Activated CD8-positive, alpha-beta T cell treated with anti-CD3 and anti-CD28 coated beads for 36 hours (primary cell): ENCODE measurements around the gene SAP30BP. TPM values are rescaled to one million over a fixed set of nuclear protein-coding genes. Genes with fewer than 3 reads are reported as not detected.

ENCODE experiments used
- ATAC-seq: fragments of 200-7000 bp; cut with Tn5 transposase; one replicate; pipeline ENCODE4 v1.10.0; 2021; ENCODE audit warnings: mild to moderate bottlenecking, moderate library complexity
- CTCF ChIA-PET: fragments of 350-600 bp; sonication (Branson Sonifier 250); formaldehyde crosslinking; loops from one replicate; lab custom pipeline; 2021; ENCODE audit warnings: antibody characterized with exemption; lab: Charles Lee
- POLR2A ChIA-PET: fragments of 350-600 bp; sonication (Branson Sonifier 250); formaldehyde crosslinking; loops from one replicate; lab custom pipeline; 2021; ENCODE audit warnings: antibody characterized with exemption; lab: Charles Lee
- DNase-seq: peaks from one replicate; pipeline ENCODE4 v3.0.0-alpha.2; 2020
- H3K27ac Mint-ChIP-seq: one replicate; pipeline ENCODE4 v1.8.0; 2021; ENCODE audit warnings: mild to moderate bottlenecking, mixed read lengths
- H3K27me3 Mint-ChIP-seq: one replicate; pipeline ENCODE4 v1.8.0; 2021; ENCODE audit warnings: mixed read lengths
- H3K36me3 Mint-ChIP-seq: one replicate; pipeline ENCODE4 v1.8.0; 2021; ENCODE audit warnings: low read depth, mixed read lengths
- H3K4me1 Mint-ChIP-seq: one replicate; pipeline ENCODE4 v1.8.0; 2021; ENCODE audit warnings: low read depth, mixed read lengths
- H3K4me3 Mint-ChIP-seq: one replicate; pipeline ENCODE4 v1.8.0; 2021; ENCODE audit warnings: mild to moderate bottlenecking, moderate library complexity, mixed read lengths
- H3K9me3 Mint-ChIP-seq: one replicate; pipeline ENCODE4 v1.8.0; 2021; ENCODE audit warnings: mixed read lengths
- intact Hi-C: fragments of 100-400 bp; cut with micrococcal nuclease; formaldehyde crosslinking; loops from one replicate; pipeline ENCODE4 v1.10.0; 2022
- total RNA-seq, 2 experiments: library from RNA; stranded (reverse); gene quantifications; one replicate each; pipeline ENCODE4 v1.2.3, GENCODE V29; 2021
- TF ChIP-seq, protein P1 (sequence below): fragments of 200-600 bp; IDR thresholded peaks from one replicate; pipeline ENCODE4 v1.8.0; 2022; ENCODE audit warnings: antibody characterized with exemption, mild to moderate bottlenecking

The SAP30BP gene
- total RNA-seq, 2 experiments from 2014 or later, result 73.0 to 75.8 TPM

DNA sequence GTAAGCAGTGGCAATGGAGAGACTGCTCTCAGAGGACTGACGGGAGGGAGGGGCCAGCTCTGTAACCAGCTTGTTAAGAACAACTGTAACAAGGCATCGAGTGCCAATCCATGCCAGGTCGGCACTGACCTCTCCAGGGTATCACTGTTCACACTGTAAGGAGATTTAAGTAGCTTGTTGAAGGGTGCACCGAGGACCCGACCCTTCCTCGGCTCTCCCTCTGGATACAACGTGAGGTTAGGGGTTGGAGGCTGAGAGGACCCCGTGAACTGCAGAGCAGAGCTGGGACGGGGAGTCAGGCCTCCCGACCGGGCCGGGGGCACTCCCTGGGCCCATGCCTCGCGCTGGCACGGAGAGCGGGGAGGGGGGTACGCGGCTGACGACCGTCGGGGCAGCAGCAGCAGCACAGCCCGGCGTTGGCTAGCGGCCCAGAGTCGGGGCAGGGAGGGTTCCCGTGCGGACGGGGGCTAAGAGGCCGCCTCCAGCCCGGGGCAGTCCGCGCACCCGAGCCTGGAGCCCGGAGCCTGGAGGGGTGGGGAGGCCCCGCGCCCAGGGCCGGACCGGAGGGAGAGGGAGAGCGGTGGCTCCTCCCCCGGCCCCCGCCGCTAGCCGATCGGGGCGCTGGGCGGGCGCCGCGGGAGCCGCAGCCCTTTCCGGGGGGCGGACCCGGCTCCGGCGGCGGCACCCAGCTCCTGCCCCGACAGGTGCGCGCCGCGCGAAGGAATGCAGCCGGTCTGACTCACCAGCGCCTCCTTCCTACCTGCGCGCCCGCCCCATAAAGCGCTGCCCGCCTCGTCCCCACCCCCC lies 53.7 kb downstream of the SAP30BP start, which contains the start of gene ITGB4:
ITGB4 (plus strand) TSS at position 804 of the 807 bp plus-strand sequence. CDS start 3,245 bp downstream, outside the sequence.
- CTCF ChIA-PET, result interaction anchor here (1.0 to 22.4 kb wide), 4 partner anchors 29 to 119 kb away, joined by 4 to 217 read pairs (median 14); partner anchors contain the start of gene SMIM5
- H3K27ac Mint-ChIP-seq, result no peak within 1 kb of the TSS
- ATAC-seq, result peak; percentile 93
- H3K4me1 Mint-ChIP-seq, result peaks cover 3% of the 10 kb centered on the region
- POLR2A ChIA-PET, result no interaction called here
- peak within 1 kb of the TSS; percentile 67 for H3K4me3 Mint-ChIP-seq
- TF ChIP-seq, protein P1, sequence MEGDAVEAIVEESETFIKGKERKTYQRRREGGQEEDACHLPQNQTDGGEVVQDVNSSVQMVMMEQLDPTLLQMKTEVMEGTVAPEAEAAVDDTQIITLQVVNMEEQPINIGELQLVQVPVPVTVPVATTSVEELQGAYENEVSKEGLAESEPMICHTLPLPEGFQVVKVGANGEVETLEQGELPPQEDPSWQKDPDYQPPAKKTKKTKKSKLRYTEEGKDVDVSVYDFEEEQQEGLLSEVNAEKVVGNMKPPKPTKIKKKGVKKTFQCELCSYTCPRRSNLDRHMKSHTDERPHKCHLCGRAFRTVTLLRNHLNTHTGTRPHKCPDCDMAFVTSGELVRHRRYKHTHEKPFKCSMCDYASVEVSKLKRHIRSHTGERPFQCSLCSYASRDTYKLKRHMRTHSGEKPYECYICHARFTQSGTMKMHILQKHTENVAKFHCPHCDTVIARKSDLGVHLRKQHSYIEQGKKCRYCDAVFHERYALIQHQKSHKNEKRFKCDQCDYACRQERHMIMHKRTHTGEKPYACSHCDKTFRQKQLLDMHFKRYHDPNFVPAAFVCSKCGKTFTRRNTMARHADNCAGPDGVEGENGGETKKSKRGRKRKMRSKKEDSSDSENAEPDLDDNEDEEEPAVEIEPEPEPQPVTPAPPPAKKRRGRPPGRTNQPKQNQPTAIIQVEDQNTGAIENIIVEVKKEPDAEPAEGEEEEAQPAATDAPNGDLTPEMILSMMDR, result peak; percentile 14
- peak; percentile 63 for DNase-seq
- intact Hi-C loops, result no loop called here
- no peaks in the 10 kb centered on the region for H3K9me3 Mint-ChIP-seq
- no peaks in the 10 kb centered on the region for H3K36me3 Mint-ChIP-seq
- H3K27me3 Mint-ChIP-seq, result peaks cover 10% of the 10 kb centered on the region

DNA sequence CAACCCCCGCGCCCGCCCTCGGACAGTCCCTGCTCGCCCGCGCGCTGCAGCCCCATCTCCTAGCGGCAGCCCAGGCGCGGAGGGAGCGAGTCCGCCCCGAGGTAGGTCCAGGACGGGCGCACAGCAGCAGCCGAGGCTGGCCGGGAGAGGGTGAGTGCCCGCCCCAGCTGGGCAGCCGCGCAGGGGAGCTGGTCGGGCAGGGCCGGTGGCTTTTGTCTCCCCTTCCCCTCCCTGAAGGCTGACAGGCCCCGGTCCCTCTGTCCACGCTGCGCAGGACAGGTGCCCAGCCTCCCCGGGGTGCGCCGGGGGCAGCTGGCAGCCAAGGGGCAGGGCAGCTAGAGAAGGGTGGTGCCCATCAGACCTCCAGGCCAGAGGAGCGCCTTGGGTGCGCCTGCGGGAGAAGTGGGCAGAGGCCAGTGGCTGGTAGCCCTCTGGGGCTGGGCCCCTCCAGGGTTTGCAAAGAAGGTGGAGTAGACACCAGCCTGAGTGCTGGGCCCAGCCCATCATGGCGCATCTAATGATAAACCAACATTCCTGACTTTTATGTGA lies 54.4 kb downstream of the SAP30BP start:
- Mint-ChIP-seq H3K27ac (no peak overlapping the region), H3K9me3 (no peaks in the 10 kb centered on the region), H3K36me3 (no peaks in the 10 kb centered on the region), H3K4me1 (peaks cover 3% of the 10 kb centered on the region), H3K4me3 (no peak overlapping the region), H3K27me3 (peaks cover 8% of the 10 kb centered on the region)
- POLR2A ChIA-PET, result interaction anchor here (1.2 kb wide), 1 partner anchor 10 kb away, joined by 4 read pairs; no protein-coding TSS in a partner anchor
- CTCF ChIA-PET, result interaction anchor here (3.7 to 22.4 kb wide), 2 partner anchors 28 to 88 kb away, joined by 21 to 217 read pairs; partner anchors contain the start of gene SMIM5
- TF ChIP-seq, protein P1, result no peak
- no peak for DNase-seq
- no peak for ATAC-seq
- intact Hi-C loops, result no loop called here

- DNase-seq (no peak), ATAC-seq (no peak)
- H3K36me3 Mint-ChIP-seq, result no peaks in the 10 kb centered on the region
- H3K9me3 Mint-ChIP-seq, result no peaks in the 10 kb centered on the region
- no peak overlapping the region for H3K4me3 Mint-ChIP-seq
- CTCF ChIA-PET, result interaction anchor here (0.6 to 22.4 kb wide), 2 partner anchors 27 to 47 kb away, joined by 3 to 217 read pairs; no protein-coding TSS in a partner anchor
- intact Hi-C loops, result no loop called here
- H3K27me3 Mint-ChIP-seq, result peaks cover 6% of the 10 kb centered on the region
- TF ChIP-seq, protein P1, result no peak
- no peak overlapping the region for H3K27ac Mint-ChIP-seq
- POLR2A ChIA-PET, result interaction anchor here (1.2 kb wide), 1 partner anchor 9 kb away, joined by 4 read pairs; no protein-coding TSS in a partner anchor
- peaks cover 3% of the 10 kb centered on the region for H3K4me1 Mint-ChIP-seq
Observed at GRCh38 chr17:75722076-75722475, 54.9 kb downstream of the SAP30BP start.

DNA sequence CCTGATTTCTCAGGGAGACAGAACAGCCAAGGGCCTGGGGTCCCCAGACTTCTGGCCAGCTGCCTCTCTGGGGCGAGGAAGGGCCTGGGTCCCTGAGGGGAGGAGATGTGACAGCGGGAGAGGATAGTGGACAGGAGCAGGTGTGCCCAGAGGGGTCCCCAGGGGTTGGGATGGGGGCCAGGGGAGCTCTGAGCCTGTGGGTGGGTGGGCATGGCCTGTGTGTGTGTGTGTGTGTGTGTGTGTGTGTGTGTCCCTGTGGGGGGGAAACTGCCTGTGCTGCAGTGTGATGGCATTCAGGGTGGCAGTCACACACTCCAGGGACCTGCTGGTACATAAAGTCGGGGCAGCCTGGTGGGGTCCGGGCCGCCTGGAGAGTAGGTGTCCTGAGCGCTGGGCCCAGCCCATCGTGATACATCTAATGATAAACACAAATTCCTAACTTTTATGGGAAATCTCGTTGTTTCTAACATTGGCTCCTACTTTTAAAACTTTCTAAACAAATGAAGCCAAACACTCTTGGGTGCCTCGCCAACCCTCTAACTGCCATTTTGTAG lies 55.5 kb downstream of the SAP30BP start:
- intact Hi-C loops, result no loop called here
- TF ChIP-seq, protein P1, result no peak
- Mint-ChIP-seq H3K4me3 (no peak overlapping the region), H3K9me3 (no peaks in the 10 kb centered on the region), H3K4me1 (peaks cover 3% of the 10 kb centered on the region), H3K36me3 (no peaks in the 10 kb centered on the region), H3K27ac (no peak overlapping the region), H3K27me3 (peaks cover 6% of the 10 kb centered on the region)
- DNase-seq, result no peak
- CTCF ChIA-PET, result interaction anchor here (0.6 to 22.4 kb wide), 2 partner anchors 27 to 47 kb away, joined by 3 to 217 read pairs; no protein-coding TSS in a partner anchor
- POLR2A ChIA-PET, result interaction anchor here (1.2 kb wide), 1 partner anchor 9 kb away, joined by 4 read pairs; no protein-coding TSS in a partner anchor
- no peak for ATAC-seq
